Measurements from ENCODE around the gene ACOX3.

ACOX3 gene

DNA sequence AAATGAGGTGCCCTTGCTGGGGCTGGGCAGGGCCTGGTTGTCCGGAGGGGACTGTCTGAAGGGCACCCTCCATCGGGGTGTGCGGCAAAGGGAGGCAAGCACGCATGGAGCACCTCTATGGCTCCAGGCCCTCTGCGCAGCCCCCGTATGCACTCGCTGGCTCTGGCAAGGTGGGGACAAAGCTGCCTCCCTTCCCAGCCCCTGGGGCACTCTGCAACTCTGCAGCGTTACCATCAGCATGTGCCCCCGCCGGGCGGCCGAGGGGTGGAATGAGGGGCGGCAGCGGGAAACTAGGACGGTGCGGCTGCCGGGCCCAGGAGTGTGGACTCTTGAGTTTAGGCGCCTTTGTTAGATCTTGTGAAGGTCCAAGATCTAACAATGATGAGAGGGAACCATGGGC, 26.5 kb upstream of the ACOX3 start:
- no peak for DNase-seq

DNA sequence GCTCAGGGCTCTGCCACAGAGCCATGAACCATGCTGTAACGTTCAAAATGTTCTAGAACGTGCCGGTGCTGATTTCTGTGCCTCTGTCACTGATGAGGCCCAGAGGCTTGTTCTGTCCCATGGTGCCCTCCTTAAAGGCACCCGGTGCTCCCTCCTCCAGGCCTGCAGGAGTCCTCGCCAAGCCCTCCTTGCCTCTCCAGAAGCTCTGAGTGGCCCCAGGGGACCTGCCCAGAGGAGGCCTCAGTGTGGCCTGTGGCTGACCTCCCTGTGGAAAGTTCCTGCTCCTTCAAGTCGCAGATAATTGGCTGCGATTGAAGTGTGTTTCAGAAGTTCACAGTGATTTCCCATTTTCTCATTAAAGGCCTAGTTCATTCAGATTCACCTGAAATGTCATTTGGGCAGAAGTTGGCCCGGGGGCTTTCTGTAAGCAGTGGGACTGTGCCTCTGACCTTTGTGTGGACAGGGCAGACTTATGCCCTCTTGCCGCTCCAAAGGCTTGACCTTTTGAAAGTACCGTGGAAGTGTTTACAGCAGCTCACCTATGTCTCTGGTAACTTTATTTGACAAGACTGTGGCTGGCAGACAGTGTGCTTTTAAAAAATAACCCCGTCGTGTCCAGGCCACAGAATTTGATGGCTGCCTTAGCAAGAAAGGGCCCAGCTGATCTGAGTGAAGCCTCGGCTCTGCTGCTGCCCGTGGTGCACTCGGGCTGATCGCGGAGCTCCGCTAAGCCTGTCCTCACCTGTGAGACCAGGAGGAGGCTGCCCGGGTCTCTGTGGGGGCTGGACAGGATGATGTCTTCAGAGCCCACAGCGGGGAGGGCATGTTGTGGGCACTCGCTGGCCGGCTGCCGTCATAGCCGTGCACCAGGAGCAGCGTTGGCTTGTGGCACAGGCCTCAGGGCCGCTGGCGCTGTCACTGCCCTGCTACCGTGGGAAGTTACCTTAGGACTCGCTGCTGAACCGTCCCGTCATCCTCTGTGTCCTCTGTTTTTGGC, 25.4 kb upstream of the ACOX3 start:
- DNase-seq, result no peak

DNA sequence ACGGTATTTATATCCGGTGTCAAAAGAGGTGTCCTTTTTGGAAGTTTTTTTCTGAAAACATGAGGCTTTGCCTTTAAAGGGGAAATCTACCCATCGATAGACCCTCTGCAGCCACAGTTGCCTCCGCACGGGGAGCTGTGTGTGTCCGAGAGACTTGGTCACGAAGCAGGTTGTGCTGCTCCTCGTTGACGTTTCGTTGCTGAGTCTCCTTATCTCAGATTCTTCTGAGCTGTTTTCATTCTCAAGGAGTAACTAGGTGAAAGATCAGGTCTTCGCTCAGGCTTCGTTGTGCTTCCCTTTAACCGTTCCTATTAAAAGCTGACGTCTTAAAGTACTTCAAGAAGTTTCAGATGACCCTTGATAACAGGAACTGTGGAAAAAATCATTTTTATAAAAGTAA, 23.9 kb upstream of the ACOX3 start:
- DNase-seq, result no peak

DNA sequence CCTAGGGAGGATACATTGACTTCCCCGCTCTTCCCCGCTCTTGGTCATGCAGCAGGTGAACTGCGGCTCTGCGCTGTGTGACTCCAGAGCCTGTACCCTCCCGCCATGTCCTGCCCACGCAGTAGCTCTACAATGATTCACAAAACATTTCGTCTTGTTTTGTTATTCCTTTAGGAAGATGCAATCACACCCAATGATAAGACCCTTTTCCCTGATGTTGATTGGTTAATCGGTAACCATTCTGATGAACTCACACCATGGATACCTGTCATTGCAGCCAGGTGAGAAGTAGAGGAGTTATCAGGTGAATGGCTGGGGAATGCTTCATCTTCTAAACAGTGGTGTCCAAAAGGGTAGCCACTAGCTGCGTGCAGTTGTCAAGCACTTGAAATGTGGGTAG, 23.3 kb upstream of the ACOX3 start:
- no peak for DNase-seq

DNA sequence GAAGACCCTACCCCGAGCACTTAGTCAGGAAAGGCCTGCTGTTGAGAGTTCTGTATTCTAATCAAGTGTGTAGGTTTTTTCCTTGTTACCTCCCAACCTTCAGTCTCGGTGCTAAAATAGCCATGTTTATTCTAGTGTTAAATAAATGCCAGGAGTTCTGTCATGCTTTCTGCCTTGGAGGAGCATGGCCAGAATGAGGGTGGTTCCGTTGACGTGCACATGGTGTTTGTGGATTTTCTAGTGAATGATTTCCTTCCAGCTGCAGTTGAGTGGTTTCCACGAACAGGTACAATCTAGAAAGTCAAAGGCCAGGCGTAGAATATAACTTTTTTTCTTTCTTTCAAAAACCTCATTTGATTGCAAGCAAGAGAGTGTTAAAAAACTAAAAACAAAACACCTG, 21.1 kb upstream of the ACOX3 start:
- no peak for DNase-seq

DNA sequence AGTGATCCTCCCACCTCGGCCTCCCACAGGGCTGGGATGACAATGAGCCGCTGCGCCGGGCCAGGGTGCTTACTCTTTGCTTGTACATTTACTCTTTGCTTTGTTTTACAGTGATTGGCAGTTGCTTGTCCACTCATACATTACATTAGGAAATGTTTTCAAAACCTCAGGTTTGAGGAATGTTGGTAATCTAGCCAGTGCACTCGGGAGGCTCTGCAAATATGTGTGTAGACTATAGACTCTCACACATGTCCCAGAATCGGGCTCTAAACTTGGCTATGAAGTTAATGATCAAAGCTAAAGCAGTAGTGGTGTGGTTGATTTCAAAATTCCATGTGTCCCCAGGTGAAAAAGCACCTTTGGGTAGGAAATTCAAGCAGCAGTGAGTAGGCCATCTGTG, 20.6 kb upstream of the ACOX3 start:
- no peak for DNase-seq

DNA sequence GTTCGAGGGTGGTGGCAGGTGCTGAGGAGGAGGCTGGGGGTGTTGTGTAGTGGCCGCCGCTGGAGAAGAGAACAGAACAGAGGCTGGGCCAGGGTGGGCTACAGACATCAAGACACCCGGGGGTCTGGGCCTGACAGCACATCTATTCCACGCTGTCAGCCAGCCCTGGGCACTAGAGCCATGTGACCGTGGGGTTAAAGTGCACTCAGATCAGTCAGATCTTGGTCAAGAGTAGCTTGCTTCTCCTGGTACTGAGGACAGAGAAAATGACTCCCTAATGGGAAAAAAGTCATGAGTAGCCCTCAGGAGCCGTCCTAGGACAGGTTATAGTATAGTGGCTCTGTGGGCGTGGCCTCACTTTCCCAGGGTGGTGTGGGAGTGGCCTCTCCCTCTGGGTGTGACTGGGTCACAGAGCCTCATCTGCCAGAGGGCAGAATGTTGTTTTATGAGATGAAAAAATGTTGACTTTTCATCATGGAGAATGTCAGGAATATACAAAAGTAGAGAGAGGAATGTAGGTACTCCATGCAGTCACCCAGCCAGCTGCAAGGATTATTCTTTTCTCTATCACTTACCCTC, 19.4 kb upstream of the ACOX3 start:
- DNase-seq, result no peak

GRCh38 chr4:8457646-8458252, 17.2 kb upstream of the ACOX3 start:
- no peak for DNase-seq

DNA sequence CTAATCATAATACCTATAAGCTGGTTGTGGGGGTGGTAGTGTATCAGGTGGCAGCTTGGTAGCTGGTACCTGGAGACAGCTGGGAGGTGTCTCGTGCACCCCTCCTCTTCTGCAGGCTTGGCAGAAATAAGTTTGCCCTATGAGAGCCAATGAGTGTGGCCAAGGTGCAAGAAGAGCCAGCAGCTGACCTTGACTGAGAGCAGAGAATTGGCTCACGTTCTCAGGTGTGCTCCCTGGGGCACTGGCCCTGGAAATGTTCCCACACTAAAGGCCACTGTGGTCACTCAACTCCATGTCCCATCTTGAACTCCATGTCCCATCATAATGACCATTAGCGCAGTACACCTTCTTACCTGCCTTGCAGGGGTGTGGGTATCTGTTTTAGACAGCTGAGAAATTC, 13.4 kb upstream of the ACOX3 start:
- no peak for DNase-seq

DNA sequence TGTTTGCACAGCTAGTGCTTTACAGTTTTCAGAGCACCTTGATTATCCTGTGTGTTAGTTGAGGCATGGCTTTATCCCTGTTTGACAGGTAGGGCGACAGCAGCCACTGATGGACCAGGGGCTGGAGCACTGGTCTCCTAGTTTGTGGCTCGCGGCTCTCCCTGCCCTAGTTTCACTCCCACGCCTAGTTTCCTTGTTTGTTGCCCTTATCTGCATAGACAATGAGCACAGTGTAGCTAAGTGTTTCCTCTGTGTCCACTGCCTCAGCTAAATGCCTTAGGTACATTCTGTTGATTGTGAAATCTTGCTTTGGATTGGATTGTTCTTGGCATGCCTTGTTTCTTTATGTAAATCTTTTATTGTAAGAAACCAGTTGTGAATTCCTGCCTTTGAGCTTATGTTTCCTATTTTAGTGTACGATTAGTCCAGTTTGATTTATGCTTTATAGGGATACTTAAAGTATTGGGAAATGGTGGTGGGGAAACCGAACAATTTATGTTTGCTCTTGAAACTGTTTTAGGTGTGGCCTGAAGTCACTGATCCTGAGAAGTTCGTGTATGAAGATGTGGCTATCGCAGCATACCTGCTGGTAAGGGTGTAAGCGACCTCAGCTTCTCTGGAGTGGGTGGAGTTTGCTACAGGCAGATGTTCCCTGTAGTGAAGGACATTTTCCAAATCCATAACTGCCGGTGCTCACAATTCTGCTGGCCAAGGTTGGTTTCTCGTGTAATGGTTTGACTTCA, 11.1 kb upstream of the ACOX3 start:
- DNase-seq, result no peak

DNA sequence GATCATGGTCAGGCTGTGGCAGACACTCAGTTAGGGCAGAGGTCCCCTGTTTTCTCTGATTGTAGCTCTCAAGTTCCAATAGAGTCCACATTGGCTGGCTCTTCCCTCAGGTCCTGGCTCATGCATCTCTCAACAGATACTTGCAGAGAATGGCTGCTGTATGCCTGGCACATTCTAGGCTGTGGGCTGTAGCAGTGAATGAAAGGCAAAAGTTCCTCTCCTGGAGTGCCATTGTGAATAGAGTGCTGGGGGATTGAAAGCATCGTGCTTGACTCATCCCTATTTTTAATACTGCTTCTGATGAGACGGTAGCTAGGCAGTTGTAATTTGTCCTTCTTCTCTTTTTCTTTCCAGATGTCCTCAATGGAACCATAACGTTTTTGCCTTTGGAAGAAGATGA, 5.6 kb upstream of the ACOX3 start:
- DNase-seq, result no peak

GRCh38 chr4:8443801-8444200, 3.3 kb upstream of the ACOX3 start:
- DNase-seq, result no peak

DNA sequence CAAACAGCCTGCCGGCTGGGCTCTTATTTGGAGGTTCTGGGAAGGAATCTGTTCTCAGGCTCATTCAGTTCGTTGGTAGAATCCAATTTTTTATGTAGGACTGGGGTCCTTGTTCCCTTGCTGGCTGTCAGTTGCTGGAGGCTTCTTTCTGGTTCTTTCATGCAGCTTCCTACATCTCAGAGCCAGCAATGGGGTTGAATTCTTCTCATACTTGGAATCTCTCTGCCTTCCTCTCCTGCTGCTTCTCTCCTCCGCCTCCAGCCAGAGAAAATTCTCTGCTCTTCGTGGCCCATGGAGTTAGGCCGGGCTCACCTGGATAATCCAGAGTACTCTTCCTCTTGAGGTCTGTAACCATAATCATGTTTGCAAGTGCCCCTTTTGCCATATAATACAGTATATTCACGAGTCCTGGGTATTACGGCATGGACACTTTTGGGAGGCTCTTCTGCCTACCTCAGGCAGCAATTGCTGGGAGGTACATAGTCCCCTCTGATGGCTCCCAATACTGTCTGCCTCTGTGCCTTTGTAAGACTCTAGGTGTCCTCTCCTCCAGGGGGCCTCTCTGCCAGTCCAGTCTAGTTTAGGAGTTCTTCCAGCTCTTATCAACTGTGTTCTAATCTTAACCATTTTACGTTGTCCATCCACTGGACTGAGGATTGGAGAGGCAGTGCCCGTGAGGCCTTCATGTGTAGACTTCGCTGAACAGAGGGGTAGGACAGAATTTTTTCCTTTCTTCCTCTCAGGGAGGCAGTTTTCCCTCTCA, 2.3 kb upstream of the ACOX3 start:
- DNase-seq, result no peak

DNA sequence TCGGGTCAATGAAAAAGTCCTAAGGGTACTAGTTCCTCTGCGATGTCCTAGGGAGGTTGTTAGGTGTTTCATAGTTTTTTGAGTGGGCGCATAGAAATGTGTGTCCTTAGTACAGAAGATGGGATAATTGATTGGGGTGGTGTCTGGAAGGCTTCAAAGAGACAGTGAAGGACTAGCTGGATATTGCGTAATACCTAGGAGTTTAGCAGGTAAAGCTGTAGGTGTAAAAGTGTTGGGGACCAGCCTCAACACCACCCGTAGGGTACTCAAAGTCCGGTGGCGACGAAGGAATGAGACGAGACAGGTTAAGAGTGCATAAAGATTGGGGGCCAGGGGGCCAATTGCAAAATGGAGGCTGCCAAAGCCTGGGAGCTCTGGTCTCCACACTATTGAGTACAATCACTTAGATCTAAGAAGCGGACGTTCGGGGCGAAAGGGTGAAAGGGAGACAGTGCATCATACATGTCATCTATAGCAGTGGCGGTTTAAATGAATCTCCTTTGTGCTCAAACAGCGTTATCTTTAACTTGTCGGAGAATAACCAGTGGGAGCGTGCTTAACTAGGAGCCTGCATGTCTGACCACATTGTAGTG, 1.1 kb upstream of the ACOX3 start:
- no peak for DNase-seq

- DNase-seq, result no peak
Observed at GRCh38 chr4:8439914-8440491, 520 bp downstream of the ACOX3 start.

DNA sequence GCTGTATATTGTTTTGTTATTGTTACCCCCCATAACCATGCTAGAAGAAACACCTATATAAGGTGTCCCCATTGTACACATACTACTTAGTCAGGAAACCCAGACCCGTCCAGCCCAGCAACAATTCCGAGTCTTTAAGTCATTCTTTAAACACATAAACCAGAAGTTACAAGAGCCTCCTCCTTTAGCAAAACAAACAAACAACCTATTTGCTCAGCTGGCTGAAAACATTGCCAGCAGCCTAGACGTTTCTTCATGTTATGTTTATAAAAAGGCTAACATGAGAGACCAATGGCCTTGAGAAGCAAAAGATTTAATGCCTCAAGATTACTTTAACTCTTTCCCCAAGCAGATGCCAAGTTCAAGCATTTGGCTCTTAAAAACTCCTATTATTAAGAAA, 1.4 kb downstream of the ACOX3 start:
- no peak for DNase-seq

DNA sequence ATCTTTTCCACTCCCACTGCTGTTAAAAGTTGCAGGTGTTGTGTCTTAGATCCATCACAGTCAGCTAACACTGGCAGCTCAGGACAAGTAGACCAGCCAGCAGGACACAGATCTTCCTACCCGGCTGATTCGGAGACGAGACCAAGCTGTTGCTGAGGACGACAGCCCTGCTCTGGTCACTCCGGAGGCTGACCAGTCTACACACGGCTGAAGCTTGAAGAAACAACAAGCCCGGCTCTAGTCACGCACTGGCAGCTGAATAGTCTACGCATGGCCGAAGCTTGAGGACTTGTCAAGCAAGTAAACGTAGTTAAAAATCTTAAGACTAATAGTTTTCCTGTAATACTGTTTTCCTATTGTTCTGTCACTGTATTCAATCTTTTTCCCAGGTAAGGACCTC, 1.8 kb downstream of the ACOX3 start:
- DNase-seq, result no peak

DNA sequence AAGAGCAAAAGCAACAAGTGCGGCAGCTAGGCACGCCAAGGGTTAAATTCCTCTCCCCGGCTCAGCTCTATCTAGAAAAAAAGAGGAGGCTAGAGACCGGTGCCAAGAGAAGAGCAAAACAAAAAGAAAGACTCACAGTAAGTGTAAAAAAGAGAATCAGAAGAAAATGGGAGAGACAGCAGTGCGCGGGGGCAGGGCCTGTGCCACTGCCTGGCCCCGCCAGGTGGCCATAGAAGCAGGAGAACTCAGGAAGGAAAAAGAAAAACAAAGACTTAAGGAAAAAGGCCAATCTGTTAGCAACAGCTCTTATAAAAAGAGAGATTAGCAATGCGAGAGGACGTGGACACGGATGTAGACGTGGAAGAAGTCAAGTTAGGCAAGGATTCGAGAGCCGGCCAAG, 3.2 kb downstream of the ACOX3 start:
- no peak for DNase-seq

DNA sequence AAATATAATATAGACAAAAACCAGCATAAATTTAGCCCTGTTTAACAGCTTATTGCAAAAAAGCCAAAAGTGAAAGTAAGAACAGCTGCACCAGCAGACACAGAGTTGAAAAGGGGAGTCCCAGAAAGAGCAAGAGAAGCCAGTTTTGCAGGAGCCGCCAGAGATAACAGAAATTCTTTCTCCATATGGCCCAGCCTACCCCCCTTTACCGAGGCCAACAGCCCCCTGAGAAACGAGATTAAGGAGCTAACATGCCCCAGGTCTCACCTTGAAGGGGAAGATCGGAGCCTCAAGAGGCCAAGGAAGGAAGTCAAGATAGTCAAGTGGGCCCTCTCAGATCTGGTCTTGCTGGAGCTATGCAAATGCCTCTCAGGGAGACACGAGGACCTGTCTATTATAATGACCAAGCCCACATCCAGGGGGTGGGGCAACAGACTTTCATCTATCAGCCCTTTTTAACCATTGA, 4.8 kb downstream of the ACOX3 start:
- DNase-seq, result no peak

- no peak for DNase-seq
Observed at GRCh38 chr4:8434251-8435073, 6.1 kb downstream of the ACOX3 start.

GRCh38 chr4:8433136-8433535, 7.4 kb downstream of the ACOX3 start:
- no peak for DNase-seq

All from NCI-H187 (cell line).